ENCODE results near the gene PVRIG. TPM values are rescaled to one million over a fixed set of nuclear protein-coding genes. Genes with fewer than 3 reads are reported as not detected.
A peak's percentile ranks its signal among the peaks of the same experiment; 100 is the strongest.
"Not testable (repeated sequence)": the region's sequence is repeated elsewhere in the genome, so short reads cannot be mapped to it uniquely, and the experiment has no call there.

PVRIG gene
- total and polyA plus RNA-seq, 5 donors from 2014 or later, result 46.3 to 126 (median 94.5) TPM

- ATAC-seq (ENCODE audit: low read depth in 2 of 2); H3K27me3 ChIP-seq (ENCODE audit: control insufficient read depth, insufficient read depth, low read length); H3K4me1 ChIP-seq (ENCODE audit: control insufficient read depth, insufficient read depth, low read length, poor library complexity, severe bottlenecking); H3K27ac Mint-ChIP-seq; H3K27ac ChIP-seq (ENCODE audit: insufficient read depth, low read length, poor library complexity, severe bottlenecking); H3K36me3 ChIP-seq (ENCODE audit: control insufficient read depth, insufficient read depth, low read length); DNase-seq; H3K9me3 ChIP-seq (ENCODE audit: control insufficient read depth in 2 of 2, low read length in 2 of 2); H3K4me3 ChIP-seq (ENCODE audit: low read depth, low read length); H3K36me3 Mint-ChIP-seq; H3K9me3 Mint-ChIP-seq; H3K27me3 Mint-ChIP-seq: not testable (repeated sequence)
- peaks cover 0 to 27% (median 17%) of the 10 kb centered on the region in 4 donors for H3K4me1 Mint-ChIP-seq
- peak overlapping the region in 3 of 4 donors; percentile 4 to 89 (median 50) for H3K4me3 Mint-ChIP-seq
Measured at GRCh38 chr7:100269306-100270045, 49.7 kb downstream of the PVRIG start.

GRCh38 chr7:100270046-100270918, 50.5 kb downstream of the PVRIG start:
- H3K27me3 ChIP-seq (ENCODE audit: control insufficient read depth, insufficient read depth, low read length); H3K27ac ChIP-seq (ENCODE audit: insufficient read depth, low read length, poor library complexity, severe bottlenecking); H3K4me3 ChIP-seq (ENCODE audit: low read depth, low read length); H3K9me3 Mint-ChIP-seq; H3K36me3 Mint-ChIP-seq; H3K4me1 ChIP-seq (ENCODE audit: control insufficient read depth, insufficient read depth, low read length, poor library complexity, severe bottlenecking); H3K9me3 ChIP-seq (ENCODE audit: control insufficient read depth in 2 of 2, low read length in 2 of 2); DNase-seq; ATAC-seq (ENCODE audit: low read depth in 2 of 2); H3K36me3 ChIP-seq (ENCODE audit: control insufficient read depth, insufficient read depth, low read length); H3K27me3 Mint-ChIP-seq: not testable (repeated sequence)
- Mint-ChIP-seq H3K27ac (peak overlapping the region; percentile 15 to 83 (median 23)), H3K4me1 (peaks cover 0 to 31% (median 18%) of the 10 kb centered on the region in 4 donors), H3K4me3 (peak overlapping the region; percentile 84 to 90 (median 89))

Other genes starting within 250 kb of the PVRIG start
- gene AZGP1, start 243.9 kb upstream of the PVRIG start, total RNA-seq, result not detected
- not detected for gene AZGP1, start 243.9 kb upstream of the PVRIG start, polyA plus RNA-seq
- gene ZKSCAN1, start 204.4 kb upstream of the PVRIG start, total RNA-seq, result 57.8 TPM
- 10 to 100 TPM; 21.6 to 27.7 (median 26.8) TPM for gene ZKSCAN1, start 204.4 kb upstream of the PVRIG start, polyA plus RNA-seq
- gene ZSCAN21, start 170.2 kb upstream of the PVRIG start, total RNA-seq, result 6.0 TPM
- gene ZSCAN21, start 170.2 kb upstream of the PVRIG start, polyA plus RNA-seq, result 1 to 10 TPM; 5.1 to 9.8 (median 8.6) TPM
- 29.2 TPM for gene ZNF3, start 138.2 kb upstream of the PVRIG start, total RNA-seq
- gene ZNF3, start 138.2 kb upstream of the PVRIG start, polyA plus RNA-seq, result 10 to 100 TPM; 13.4 to 27.6 (median 20.7) TPM
- gene COPS6, start 131.0 kb upstream of the PVRIG start, total RNA-seq, result 74.4 TPM
- 100 to 1,000 TPM; 123 to 180 (median 144) TPM for gene COPS6, start 131.0 kb upstream of the PVRIG start, polyA plus RNA-seq
- gene MCM7, start 118.6 kb upstream of the PVRIG start, total RNA-seq, result 82.0 TPM
- 10 to 100 TPM; 31.2 to 45.2 (median 35.8) TPM for gene MCM7, start 118.6 kb upstream of the PVRIG start, polyA plus RNA-seq
- gene AP4M1, start 118.3 kb upstream of the PVRIG start, total RNA-seq, result 5.6 TPM
- gene AP4M1, start 118.3 kb upstream of the PVRIG start, polyA plus RNA-seq, result 1 to 10 TPM; 2.6 to 6.4 (median 4.3) TPM
- gene TAF6, start 100.6 kb upstream of the PVRIG start, total RNA-seq, result 47.1 TPM
- 10 to 100 TPM; 17.9 to 24.5 (median 21.9) TPM for gene TAF6, start 100.6 kb upstream of the PVRIG start, polyA plus RNA-seq
- gene CNPY4, start 100.3 kb upstream of the PVRIG start, total RNA-seq, result 20.7 TPM
- gene CNPY4, start 100.3 kb upstream of the PVRIG start, polyA plus RNA-seq, result 10 to 100 TPM; 14.1 to 20.6 (median 17.6) TPM
- gene MBLAC1, start 93.0 kb upstream of the PVRIG start, total RNA-seq, result 4.0 TPM
- 1 to 10 TPM; 1.6 to 3.8 (median 2.3) TPM for gene MBLAC1, start 93.0 kb upstream of the PVRIG start, polyA plus RNA-seq
- gene LAMTOR4, start 71.0 kb upstream of the PVRIG start, total RNA-seq, result 136 TPM
- 100 to 1,000 TPM; 450 to 474 (median 465) TPM for gene LAMTOR4, start 71.0 kb upstream of the PVRIG start, polyA plus RNA-seq
- 54.6 TPM for gene TRAPPC14, start 61.2 kb upstream of the PVRIG start, total RNA-seq
- 1 to 10 TPM; 2.3 to 4.3 (median 3.9) TPM for gene TRAPPC14, start 61.2 kb upstream of the PVRIG start, polyA plus RNA-seq
- gene GAL3ST4, start 51.3 kb upstream of the PVRIG start, total RNA-seq, result 6.1 TPM
- 1 to 10 TPM; 2.6 to 7.7 (median 5.3) TPM for gene GAL3ST4, start 51.3 kb upstream of the PVRIG start, polyA plus RNA-seq
- 7.0 TPM for gene GPC2, start 42.6 kb upstream of the PVRIG start, total RNA-seq
- gene GPC2, start 42.6 kb upstream of the PVRIG start, polyA plus RNA-seq, result under 1 TPM in 3 of 4 donors, not detected in 1; 0.16 to 0.27 (median 0.23) TPM
- 6.2 TPM for gene STAG3, start 42.0 kb upstream of the PVRIG start, total RNA-seq
- 1 to 10 TPM in 1 of 4 donors, under 1 TPM in 3; 0.53 to 4.0 (median 0.77) TPM for gene STAG3, start 42.0 kb upstream of the PVRIG start, polyA plus RNA-seq
- gene SPDYE3, start 87.8 kb downstream of the PVRIG start, total RNA-seq, result not detected
- gene SPDYE3, start 87.8 kb downstream of the PVRIG start, polyA plus RNA-seq, result 1 to 10 TPM; 4.5 to 7.2 (median 6.1) TPM
- gene PILRB, start 138.2 kb downstream of the PVRIG start, total RNA-seq, result 88.0 TPM
- gene PILRB, start 138.2 kb downstream of the PVRIG start, polyA plus RNA-seq, result 1 to 10 TPM; 2.1 to 3.6 (median 2.5) TPM
- gene PILRA, start 153.5 kb downstream of the PVRIG start, total RNA-seq, result 13.2 TPM
- gene PILRA, start 153.5 kb downstream of the PVRIG start, polyA plus RNA-seq, result under 1 TPM in 2 of 4 donors, not detected in 2; 0.17 to 0.39 TPM
- 4.0 TPM for gene ZCWPW1, start 208.8 kb downstream of the PVRIG start, total RNA-seq
- 1 to 10 TPM; 2.2 to 5.4 (median 4.0) TPM for gene ZCWPW1, start 208.8 kb downstream of the PVRIG start, polyA plus RNA-seq
- gene MEPCE, start 209.9 kb downstream of the PVRIG start, total RNA-seq, result 73.1 TPM
- 10 to 100 TPM; 10.2 to 15.9 (median 13.5) TPM for gene MEPCE, start 209.9 kb downstream of the PVRIG start, polyA plus RNA-seq
- gene PPP1R35, start 216.5 kb downstream of the PVRIG start, total RNA-seq, result 52.8 TPM
- gene PPP1R35, start 216.5 kb downstream of the PVRIG start, polyA plus RNA-seq, result 10 to 100 TPM; 42.3 to 72.2 (median 49.4) TPM
- gene SPACDR, start 244.3 kb downstream of the PVRIG start, total RNA-seq, result 3.7 TPM
- under 1 TPM in 2 of 4 donors, not detected in 2; 0.32 TPM for gene SPACDR, start 244.3 kb downstream of the PVRIG start, polyA plus RNA-seq